ACHN (cell line): ENCODE results near the gene ANXA8L1.
"Not testable (repeated sequence)": the region's sequence is repeated elsewhere in the genome, so short reads cannot be mapped to it uniquely, and the experiment has no call there.

Experiments
- DNase-seq: peaks from one replicate; pipeline ENCODE4 v3.0.0-alpha.2; 2015
- in situ Hi-C: cut with HindIII; loops from 2 replicates; pipeline ENCODE4 v1.10.0; 2017; ENCODE audit warnings: low sequenced_read_pairs, low pct_ligation_motif_present, low pct_unique_long_range_greater_than_20kb

The ANXA8L1 gene, protein sequence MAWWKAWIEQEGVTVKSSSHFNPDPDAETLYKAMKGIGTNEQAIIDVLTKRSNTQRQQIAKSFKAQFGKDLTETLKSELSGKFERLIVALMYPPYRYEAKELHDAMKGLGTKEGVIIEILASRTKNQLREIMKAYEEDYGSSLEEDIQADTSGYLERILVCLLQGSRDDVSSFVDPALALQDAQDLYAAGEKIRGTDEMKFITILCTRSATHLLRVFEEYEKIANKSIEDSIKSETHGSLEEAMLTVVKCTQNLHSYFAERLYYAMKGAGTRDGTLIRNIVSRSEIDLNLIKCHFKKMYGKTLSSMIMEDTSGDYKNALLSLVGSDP

GRCh38 chr10:46375406-46375805 is at the start of gene ANXA8L1:
Gene ANXA8L1, plus strand, starts transcription at chr10:46375776. Its CDS starts 76 bp downstream, at chr10:46375852.
- DNase-seq, in situ Hi-C loops: not testable (repeated sequence)

- DNase-seq = no peak
- in situ Hi-C loops = no loop called here
Observed at GRCh38 chr10:46326066-46326465, 49.5 kb upstream of the ANXA8L1 start.

- in situ Hi-C loops = no loop called here
- DNase-seq = no peak
Observed at GRCh38 chr10:46326971-46327370, 48.6 kb upstream of the ANXA8L1 start.

- in situ Hi-C loops = no loop called here
- DNase-seq = no peak
Observed at GRCh38 chr10:46327685-46328084, 47.9 kb upstream of the ANXA8L1 start.

DNA sequence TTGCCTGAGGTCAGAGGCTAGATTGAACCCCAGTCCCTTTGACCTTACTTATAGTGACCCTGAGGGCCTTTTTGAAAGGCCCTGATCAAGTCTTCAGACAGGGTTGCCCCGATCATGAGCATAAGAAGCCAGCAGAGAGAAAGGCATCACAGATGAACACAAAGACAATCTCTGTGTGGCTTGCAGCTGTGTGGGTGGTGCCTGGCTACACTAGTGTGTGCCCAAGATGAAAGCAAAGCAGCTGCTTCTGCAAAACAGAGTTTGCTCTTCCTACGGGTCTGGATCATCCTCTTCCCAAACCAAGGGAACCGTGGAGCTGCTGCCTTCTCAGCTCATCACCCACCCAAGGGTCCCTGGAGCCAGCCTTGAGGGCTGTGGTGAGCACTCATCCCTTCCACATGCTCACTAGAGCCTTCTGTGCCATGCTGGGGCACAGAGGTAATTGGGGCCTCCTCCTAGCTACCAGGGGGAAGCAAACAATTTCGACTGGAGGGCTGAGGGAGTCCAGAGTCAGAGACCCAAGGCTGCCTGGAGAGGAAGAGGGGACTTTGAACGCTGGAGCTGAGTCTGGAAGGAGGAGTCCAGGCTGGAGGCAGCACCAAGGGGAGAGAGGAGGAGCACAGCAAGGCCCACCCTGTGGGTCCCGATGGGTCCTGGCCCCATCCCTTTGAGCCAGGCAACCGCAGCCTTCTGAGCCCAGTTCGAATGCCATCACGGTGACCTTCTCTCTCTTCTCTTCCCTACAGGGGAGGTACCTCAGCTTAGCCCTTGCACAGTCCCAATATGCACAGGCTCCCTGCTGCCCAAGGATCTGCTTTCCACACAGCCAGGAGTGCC is 46.5 kb upstream of the ANXA8L1 start:
- in situ Hi-C loops = no loop called here
- no peak for DNase-seq

- in situ Hi-C loops = no loop called here
- DNase-seq = no peak
Observed at GRCh38 chr10:46329690-46330016, 45.9 kb upstream of the ANXA8L1 start.

GRCh38 chr10:46330894-46331293 is 44.7 kb upstream of the ANXA8L1 start:
- in situ Hi-C loops = no loop called here
- DNase-seq = no peak

- DNase-seq, in situ Hi-C loops: not testable (repeated sequence)
Observed at GRCh38 chr10:46365484-46365883, 10.1 kb upstream of the ANXA8L1 start.

GRCh38 chr10:46367209-46367608 is 8.4 kb upstream of the ANXA8L1 start:
- in situ Hi-C loops, DNase-seq: not testable (repeated sequence)

GRCh38 chr10:46367666-46368240 is 7.8 kb upstream of the ANXA8L1 start:
- in situ Hi-C loops, DNase-seq: not testable (repeated sequence)

DNA sequence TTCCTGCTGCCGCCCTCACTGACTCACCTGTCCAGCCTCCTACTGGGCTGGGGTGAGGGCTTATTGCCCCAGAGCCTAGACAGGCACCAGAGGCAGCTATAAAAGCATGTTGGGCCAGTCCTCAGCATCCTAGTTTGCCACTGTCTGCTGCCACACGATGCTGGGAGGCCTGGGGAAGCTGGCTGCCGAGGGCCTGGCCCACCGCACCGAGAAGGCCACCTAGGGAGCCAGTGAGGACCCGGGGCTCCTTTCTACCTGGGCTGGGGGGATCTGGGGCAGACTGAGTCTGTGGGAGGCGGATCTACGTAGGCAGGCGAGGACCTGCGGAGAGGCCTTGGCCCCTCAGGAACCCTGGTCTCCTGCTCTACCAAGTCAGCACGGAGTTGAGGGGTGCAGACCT is 6.6 kb upstream of the ANXA8L1 start:
- DNase-seq, in situ Hi-C loops: not testable (repeated sequence)

DNA sequence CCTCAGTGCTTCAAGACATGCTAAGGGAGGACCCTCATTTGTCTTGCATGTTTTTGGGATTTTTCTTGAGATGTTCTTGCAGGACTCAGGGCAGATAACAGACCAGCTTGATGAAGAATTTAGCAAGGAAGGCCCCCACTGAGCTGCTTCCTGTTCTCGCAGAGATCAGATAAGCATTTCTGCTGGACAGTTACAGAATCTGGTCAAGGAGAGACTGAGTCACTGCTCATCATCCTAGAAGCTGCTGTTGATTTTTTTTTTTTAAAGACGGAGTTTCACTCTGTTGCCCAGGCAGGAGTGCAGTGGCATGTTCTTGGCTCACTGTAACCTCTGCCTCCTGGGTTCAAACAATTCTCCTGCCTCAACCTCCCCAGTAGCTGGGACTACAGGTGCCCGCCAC is 1.2 kb upstream of the ANXA8L1 start:
- DNase-seq, in situ Hi-C loops: not testable (repeated sequence)

- in situ Hi-C loops, DNase-seq: not testable (repeated sequence)
Observed at GRCh38 chr10:46377022-46377421, 1.4 kb downstream of the ANXA8L1 start.

GRCh38 chr10:46377651-46378050 is 2.1 kb downstream of the ANXA8L1 start:
- in situ Hi-C loops, DNase-seq: not testable (repeated sequence)

- in situ Hi-C loops, DNase-seq: not testable (repeated sequence)
Observed at GRCh38 chr10:46378108-46378507, 2.5 kb downstream of the ANXA8L1 start.

- in situ Hi-C loops, DNase-seq: not testable (repeated sequence)
Observed at GRCh38 chr10:46379233-46379848, 3.8 kb downstream of the ANXA8L1 start.

GRCh38 chr10:46385858-46386257 is 10.3 kb downstream of the ANXA8L1 start:
- DNase-seq, in situ Hi-C loops: not testable (repeated sequence)

DNA sequence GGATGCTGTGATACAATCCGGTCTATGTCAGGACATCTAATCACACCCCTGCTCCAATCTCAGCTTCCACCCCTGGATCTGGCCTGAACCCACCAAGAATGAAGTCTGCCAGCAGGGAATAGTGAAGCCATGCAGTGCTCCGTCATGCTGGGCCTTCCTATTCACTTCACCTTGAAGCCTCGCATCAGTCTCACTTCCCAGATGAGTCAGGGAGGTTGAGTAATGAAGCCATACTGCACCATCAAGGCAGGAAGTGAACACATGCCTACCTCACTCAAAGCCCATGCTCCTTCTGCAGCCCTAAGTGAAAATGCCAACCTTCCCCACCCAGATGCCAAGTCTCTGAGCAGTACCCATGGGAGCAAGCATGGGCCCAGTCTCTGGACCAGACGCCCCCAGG is 11.1 kb downstream of the ANXA8L1 start:
- in situ Hi-C loops, DNase-seq: not testable (repeated sequence)
